DOHH2 (cell line): ENCODE measurements around the gene HMCN2.

Experiments
- EZH2phosphoT487 ChIP-seq: fragments of 200-600 bp; sonication (generic); IDR thresholded peaks from 2 replicates; pipeline ENCODE4 v1.6.1; 2017; ENCODE audit warnings: borderline replicate concordance, mild to moderate bottlenecking, antibody characterized with exemption, low read length, moderate library complexity, mixed read lengths
- TF ChIP-seq, protein P1 (sequence below): fragments of 200-600 bp; sonication (generic); IDR thresholded peaks from one replicate; pipeline ENCODE4 v1.5.1; 2014; ENCODE audit warnings: antibody characterized with exemption, mild to moderate bottlenecking, low read depth, low read length; ENCODE audit not compliant: poor library complexity, severe bottlenecking

- TF ChIP-seq, protein P1, sequence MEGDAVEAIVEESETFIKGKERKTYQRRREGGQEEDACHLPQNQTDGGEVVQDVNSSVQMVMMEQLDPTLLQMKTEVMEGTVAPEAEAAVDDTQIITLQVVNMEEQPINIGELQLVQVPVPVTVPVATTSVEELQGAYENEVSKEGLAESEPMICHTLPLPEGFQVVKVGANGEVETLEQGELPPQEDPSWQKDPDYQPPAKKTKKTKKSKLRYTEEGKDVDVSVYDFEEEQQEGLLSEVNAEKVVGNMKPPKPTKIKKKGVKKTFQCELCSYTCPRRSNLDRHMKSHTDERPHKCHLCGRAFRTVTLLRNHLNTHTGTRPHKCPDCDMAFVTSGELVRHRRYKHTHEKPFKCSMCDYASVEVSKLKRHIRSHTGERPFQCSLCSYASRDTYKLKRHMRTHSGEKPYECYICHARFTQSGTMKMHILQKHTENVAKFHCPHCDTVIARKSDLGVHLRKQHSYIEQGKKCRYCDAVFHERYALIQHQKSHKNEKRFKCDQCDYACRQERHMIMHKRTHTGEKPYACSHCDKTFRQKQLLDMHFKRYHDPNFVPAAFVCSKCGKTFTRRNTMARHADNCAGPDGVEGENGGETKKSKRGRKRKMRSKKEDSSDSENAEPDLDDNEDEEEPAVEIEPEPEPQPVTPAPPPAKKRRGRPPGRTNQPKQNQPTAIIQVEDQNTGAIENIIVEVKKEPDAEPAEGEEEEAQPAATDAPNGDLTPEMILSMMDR = no peak
- no peak for TF ChIP-seq EZH2phosphoT487
These were observed 35.2 kb downstream of the HMCN2 start for GRCh38 chr9:130300739-130301138.
